Ishikawa (cell line): ENCODE measurements around the gene MALRD1.

Experiments
- CEBPB ChIP-seq: IDR thresholded peaks from 2 replicates; pipeline ENCODE4 v1.6.1; 2012
- CREB1 ChIP-seq: IDR thresholded peaks from 2 replicates; pipeline ENCODE4 v1.6.1; 2012; ENCODE audit warnings: low read depth
- EGR1 ChIP-seq: IDR thresholded peaks from 2 replicates; pipeline ENCODE4 v1.6.1; 2012
- EP300 ChIP-seq: IDR thresholded peaks from 2 replicates; pipeline ENCODE4 v1.6.1; 2012; ENCODE audit warnings: borderline replicate concordance
- FOXM1 ChIP-seq: IDR thresholded peaks from 2 replicates; pipeline ENCODE4 v1.6.1; 2012; ENCODE audit warnings: low read depth, borderline replicate concordance
- NFIC ChIP-seq: IDR thresholded peaks from 2 replicates; pipeline ENCODE4 v1.6.1; 2012
- RAD21 ChIP-seq: IDR thresholded peaks from 2 replicates; pipeline ENCODE4 v1.6.1; 2012; ENCODE audit warnings: low read depth
- REST ChIP-seq: IDR thresholded peaks from 2 replicates; pipeline ENCODE4 v1.6.1; 2012; ENCODE audit warnings: low read depth, mild to moderate bottlenecking
- TAF1 ChIP-seq: IDR thresholded peaks from 2 replicates; pipeline ENCODE4 v1.6.1; 2012; ENCODE audit warnings: low read depth, mild to moderate bottlenecking
- TCF12 ChIP-seq: IDR thresholded peaks from 2 replicates; pipeline ENCODE4 v1.6.1; 2012; ENCODE audit warnings: low read depth
- TEAD4 ChIP-seq: IDR thresholded peaks from 2 replicates; pipeline ENCODE4 v1.6.1; 2012
- YY1 ChIP-seq: IDR thresholded peaks from 2 replicates; pipeline ENCODE4 v1.6.1; 2012; ENCODE audit warnings: low read depth
- ZBTB7A ChIP-seq: IDR thresholded peaks from 2 replicates; pipeline ENCODE4 v1.6.1; 2012; ENCODE audit warnings: low read depth
- TF ChIP-seq, protein P1 (sequence below): IDR thresholded peaks from 2 replicates; pipeline ENCODE4 v1.6.1; 2012
- TF ChIP-seq, protein P2 (sequence below): IDR thresholded peaks from 2 replicates; pipeline ENCODE4 v1.6.1; 2012

Gene MALRD1

DNA sequence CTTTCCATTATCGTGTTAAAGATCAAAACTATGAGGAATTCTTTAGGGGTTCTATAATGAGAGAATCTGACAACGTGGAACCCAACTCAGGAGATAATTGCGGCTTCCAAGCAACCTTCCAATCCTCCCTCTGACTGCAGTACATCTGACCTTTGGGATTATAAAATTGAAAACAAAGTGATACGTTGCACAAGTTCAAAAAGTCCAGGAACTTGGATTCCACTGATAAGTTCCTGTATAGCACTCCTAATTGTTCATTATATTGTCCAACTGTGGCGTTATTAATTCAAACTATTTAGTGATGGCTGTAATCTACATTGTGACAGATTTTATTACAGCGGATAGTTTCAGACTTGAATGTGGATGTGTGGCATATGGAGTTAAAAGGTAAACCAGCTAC lies 15.4 kb downstream of the MALRD1 start:
- no peak for TF ChIP-seq EGR1
- TF ChIP-seq TEAD4: no peak
- no peak for TF ChIP-seq NFIC
- TF ChIP-seq RAD21: no peak
- TF ChIP-seq CREB1: no peak
- no peak for TF ChIP-seq TCF12
- TF ChIP-seq YY1: no peak
- TF ChIP-seq, protein P1, sequence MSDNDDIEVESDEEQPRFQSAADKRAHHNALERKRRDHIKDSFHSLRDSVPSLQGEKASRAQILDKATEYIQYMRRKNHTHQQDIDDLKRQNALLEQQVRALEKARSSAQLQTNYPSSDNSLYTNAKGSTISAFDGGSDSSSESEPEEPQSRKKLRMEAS: no peak
- TF ChIP-seq TAF1: no peak
- TF ChIP-seq FOXM1: no peak
- TF ChIP-seq ZBTB7A: no peak
- TF ChIP-seq, protein P2, sequence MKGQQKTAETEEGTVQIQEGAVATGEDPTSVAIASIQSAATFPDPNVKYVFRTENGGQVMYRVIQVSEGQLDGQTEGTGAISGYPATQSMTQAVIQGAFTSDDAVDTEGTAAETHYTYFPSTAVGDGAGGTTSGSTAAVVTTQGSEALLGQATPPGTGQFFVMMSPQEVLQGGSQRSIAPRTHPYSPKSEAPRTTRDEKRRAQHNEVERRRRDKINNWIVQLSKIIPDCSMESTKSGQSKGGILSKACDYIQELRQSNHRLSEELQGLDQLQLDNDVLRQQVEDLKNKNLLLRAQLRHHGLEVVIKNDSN: no peak
- no peak for TF ChIP-seq CEBPB
- no peak for TF ChIP-seq REST
- TF ChIP-seq EP300: no peak

DNA sequence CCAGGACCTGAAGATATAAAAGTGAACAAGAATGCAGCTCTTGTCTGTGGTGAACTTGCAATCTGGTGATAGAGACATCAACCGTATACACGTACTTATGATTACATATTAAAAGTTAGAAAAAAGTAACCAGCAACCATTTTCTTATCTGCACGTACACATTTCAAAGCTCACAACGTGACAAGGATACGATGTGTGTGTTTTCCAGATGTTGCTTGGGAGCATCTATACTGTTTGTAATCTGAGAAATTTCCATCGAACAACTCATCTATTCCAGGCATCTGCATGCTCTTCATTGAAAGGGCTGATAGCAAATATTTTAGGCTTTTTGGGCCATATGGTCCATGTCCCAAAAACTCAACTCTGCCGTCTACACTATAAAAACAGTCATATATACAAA lies 23.3 kb downstream of the MALRD1 start:
- TF ChIP-seq, protein P2: no peak
- no peak for TF ChIP-seq YY1
- TF ChIP-seq CREB1: no peak
- no peak for TF ChIP-seq ZBTB7A
- no peak for TF ChIP-seq EP300
- TF ChIP-seq TEAD4: no peak
- no peak for TF ChIP-seq TAF1
- TF ChIP-seq RAD21: no peak
- no peak for TF ChIP-seq EGR1
- no peak for TF ChIP-seq FOXM1
- TF ChIP-seq, protein P1: no peak
- TF ChIP-seq CEBPB: no peak
- no peak for TF ChIP-seq TCF12
- no peak for TF ChIP-seq REST
- TF ChIP-seq NFIC: no peak

GRCh38 chr10:19077276-19077675 lies 28.7 kb downstream of the MALRD1 start:
- no peak for TF ChIP-seq EGR1
- no peak for TF ChIP-seq TEAD4
- no peak for TF ChIP-seq NFIC
- TF ChIP-seq FOXM1: no peak
- no peak for TF ChIP-seq EP300
- no peak for TF ChIP-seq CREB1

GRCh38 chr10:19096501-19097073 lies 48.0 kb downstream of the MALRD1 start:
- TF ChIP-seq CEBPB: no peak
- no peak for TF ChIP-seq ZBTB7A
- TF ChIP-seq CREB1: no peak
- TF ChIP-seq RAD21: no peak
- TF ChIP-seq, protein P2: no peak
- TF ChIP-seq, protein P1: no peak
- no peak for TF ChIP-seq EGR1
- no peak for TF ChIP-seq TAF1
- TF ChIP-seq TCF12: no peak
- no peak for TF ChIP-seq FOXM1
- no peak for TF ChIP-seq NFIC
- no peak for TF ChIP-seq REST
- TF ChIP-seq TEAD4: no peak
- TF ChIP-seq EP300: no peak
- TF ChIP-seq YY1: no peak
